PC-9 (cell line): ENCODE measurements around the gene CST5. TPM values are rescaled to one million over a fixed set of nuclear protein-coding genes. Genes with fewer than 3 reads are reported as not detected.
A peak's percentile ranks its signal among the peaks of the same experiment; 100 is the strongest.
"Not testable (repeated sequence)": the region's sequence is repeated elsewhere in the genome, so short reads cannot be mapped to it uniquely, and the experiment has no call there.

Source experiments
- BruUV-seq: library from RNA; stranded (reverse); fragments of 400-500 nt; replicated peaks from 2 replicates; lab custom pipeline; 2021; lab: Mats Ljungman, UMichigan
- CTCF ChIA-PET: fragments of 300-600 bp; sonication (Branson Sonifier 250); formaldehyde crosslinking; loops from one replicate; lab custom pipeline; 2022; ENCODE audit warnings: antibody characterized with exemption; lab: Charles Lee
- POLR2A ChIA-PET: fragments of 300-600 bp; sonication (Branson Sonifier 250); formaldehyde crosslinking; loops from one replicate; lab custom pipeline; 2022; ENCODE audit warnings: antibody characterized with exemption; ENCODE audit not compliant: unreplicated experiment; lab: Charles Lee
- DNase-seq, 2 experiments: peaks; one replicate each; pipeline versions ENCODE4 v3.0.0 to v3.0.0-alpha.2; 2015 to 2022; ENCODE audit warnings: mixed read lengths in 1 of 2
- H2AFZ ChIP-seq: fragments of 200-600 bp; sonication (generic); 2 replicates; pipeline ENCODE4 v1.8.1; 2017; ENCODE audit warnings: antibody characterized with exemption
- H3F3A ChIP-seq: fragments of 200-600 bp; sonication (generic); 2 replicates; pipeline ENCODE4 v1.8.1; 2017; ENCODE audit warnings: antibody characterized with exemption, mild to moderate bottlenecking, low read depth; ENCODE audit not compliant: insufficient read depth
- H3K27ac ChIP-seq: fragments of 200-600 bp; sonication (generic); 2 replicates; pipeline ENCODE4 v1.6.1; 2016; ENCODE audit warnings: mixed run types
- H3K27me3 ChIP-seq: fragments of 200-600 bp; sonication (generic); 2 replicates; pipeline ENCODE4 v1.6.1; 2016; ENCODE audit warnings: low read depth, mixed run types; ENCODE audit not compliant: insufficient read depth
- H3K36me3 ChIP-seq: fragments of 200-600 bp; sonication (generic); 2 replicates; pipeline ENCODE4 v1.6.1; 2016; ENCODE audit warnings: low read depth, mixed run types
- H3K4me1 ChIP-seq: fragments of 200-600 bp; sonication (generic); replicated peaks from 2 replicates; pipeline ENCODE4 v1.6.1; 2016; ENCODE audit warnings: mixed run types; ENCODE audit not compliant: insufficient read depth
- H3K4me2 ChIP-seq: fragments of 200-600 bp; sonication (generic); 2 replicates; pipeline ENCODE4 v1.6.1; 2017; ENCODE audit warnings: mixed run types
- H3K4me3 ChIP-seq: fragments of 200-600 bp; sonication (generic); 2 replicates; pipeline ENCODE4 v1.6.1; 2016; ENCODE audit warnings: mixed run types
- H3K79me2 ChIP-seq: fragments of 200-600 bp; sonication (generic); 2 replicates; pipeline ENCODE4 v1.6.1; 2017; ENCODE audit warnings: low read depth, mixed run types
- H3K9me2 ChIP-seq: fragments of 200-600 bp; sonication (generic); 2 replicates; pipeline ENCODE4 v1.8.1; 2017; ENCODE audit warnings: mild to moderate bottlenecking; ENCODE audit not compliant: insufficient read depth
- H3K9me3 ChIP-seq: fragments of 200-600 bp; sonication (generic); 2 replicates; pipeline ENCODE4 v1.8.1; 2016; ENCODE audit warnings: low read depth; ENCODE audit not compliant: insufficient read depth
- H4K20me1 ChIP-seq: fragments of 200-600 bp; sonication (generic); 2 replicates; pipeline ENCODE4 v1.8.1; 2017; ENCODE audit not compliant: insufficient read depth
- CTCF ChIP-seq: fragments of 200-600 bp; sonication (generic); conservative IDR thresholded peaks from 2 replicates; pipeline ENCODE4 v1.6.1; 2017; ENCODE audit warnings: mixed run types, antibody characterized with exemption, mild to moderate bottlenecking, moderate library complexity
- EZH2 ChIP-seq: fragments of 200-600 bp; sonication (generic); IDR thresholded peaks from 2 replicates; pipeline ENCODE4 v1.8.0; 2017; ENCODE audit warnings: antibody characterized with exemption, low read depth
- intact Hi-C: fragments of 100-400 bp; cut with micrococcal nuclease; formaldehyde crosslinking; loops from one replicate; pipeline ENCODE4 v1.10.0; 2022; ENCODE audit not compliant: unreplicated experiment
- total RNA-seq: library from RNA; stranded (reverse); gene quantifications from 2 replicates; pipeline ENCODE4 v1.2.3, GENCODE V29; 2021

The CST5 gene
- total RNA-seq, 1 experiment from 2014 or later, result 2.2 TPM

GRCh38 chr20:23869520-23869919 lies 10.0 kb downstream of the CST5 start:
- H2AFZ ChIP-seq, result no peak overlapping the region
- ChIA-PET POLR2A (no interaction called here), CTCF (no interaction called here)
- no peak for DNase-seq
- intact Hi-C loops, result no loop called here
- H3K4me3 ChIP-seq, result no peak overlapping the region
- no peaks in the 10 kb centered on the region for H4K20me1 ChIP-seq
- H3K9me2 ChIP-seq, result no peaks in the 10 kb centered on the region
- H3K4me2 ChIP-seq, result no peak overlapping the region
- TF ChIP-seq CTCF (no peak), EZH2 (no peak)
- H3F3A ChIP-seq, result no peaks in the 10 kb centered on the region
- no TSS peak for BruUV-seq
- H3K4me1 ChIP-seq, result no peaks in the 10 kb centered on the region
- H3K79me2 ChIP-seq, result no peaks in the 10 kb centered on the region
- H3K9me3 ChIP-seq, result no peaks in the 10 kb centered on the region
- no peaks in the 10 kb centered on the region for H3K36me3 ChIP-seq
- no peak overlapping the region for H3K27ac ChIP-seq
- no peaks in the 10 kb centered on the region for H3K27me3 ChIP-seq

- Histone ChIP-seq H3K27ac (no peak overlapping the region), H3K4me2 (no peak overlapping the region), H3K9me3 (no peaks in the 10 kb centered on the region), H3F3A (no peaks in the 10 kb centered on the region), H4K20me1 (no peaks in the 10 kb centered on the region), H3K9me2 (no peaks in the 10 kb centered on the region), H3K79me2 (no peaks in the 10 kb centered on the region), H3K4me1 (no peaks in the 10 kb centered on the region), H3K4me3 (no peak overlapping the region), H3K36me3 (no peaks in the 10 kb centered on the region), H2AFZ (no peak overlapping the region), H3K27me3 (no peaks in the 10 kb centered on the region)
- no peak for TF ChIP-seq EZH2
- TF ChIP-seq CTCF, result no peak
- ChIA-PET POLR2A (no interaction called here), CTCF (no interaction called here)
- no peak for DNase-seq
- intact Hi-C loops, result no loop called here
- no TSS peak for BruUV-seq
These were observed 11.2 kb downstream of the CST5 start for GRCh38 chr20:23868321-23868720.

- Histone ChIP-seq H3K27me3 (no peaks in the 10 kb centered on the region), H3K4me3 (no peak overlapping the region)
These were observed 12.3 kb downstream of the CST5 start for GRCh38 chr20:23867152-23867776.

GRCh38 chr20:23860771-23861170 lies 18.8 kb downstream of the CST5 start:
- intact Hi-C loops, H3K36me3 ChIP-seq, H3K4me2 ChIP-seq, H3K79me2 ChIP-seq, H4K20me1 ChIP-seq, H3K27ac ChIP-seq, BruUV-seq, H3K4me1 ChIP-seq, H2AFZ ChIP-seq, POLR2A ChIA-PET, H3K9me2 ChIP-seq, H3K9me3 ChIP-seq, CTCF ChIA-PET, H3F3A ChIP-seq, H3K4me3 ChIP-seq, H3K27me3 ChIP-seq: not testable (repeated sequence)
- peak in 1 of 2 experiments; percentile 52 for DNase-seq

More at GRCh38 chr20:23867152-23867776, 12.3 kb downstream of the CST5 start:
- H3K36me3 ChIP-seq, result no peaks in the 10 kb centered on the region
- H3K4me2 ChIP-seq, result no peak overlapping the region
- no peaks in the 10 kb centered on the region for H3K79me2 ChIP-seq
- H3K27ac ChIP-seq, result no peak overlapping the region
- TF ChIP-seq CTCF (no peak), EZH2 (no peak)
- POLR2A ChIA-PET, result no interaction called here
- intact Hi-C loops, result no loop called here
- no TSS peak for BruUV-seq
- no peaks in the 10 kb centered on the region for H3K4me1 ChIP-seq
- H2AFZ ChIP-seq, result no peak overlapping the region
- H3K9me2 ChIP-seq, result no peaks in the 10 kb centered on the region
- no peaks in the 10 kb centered on the region for H4K20me1 ChIP-seq
- H3K9me3 ChIP-seq, result no peaks in the 10 kb centered on the region
- no peaks in the 10 kb centered on the region for H3F3A ChIP-seq
- CTCF ChIA-PET, result no interaction called here
- DNase-seq, result no peak
